Measurements from ENCODE around the gene ETF1. TPM values are rescaled to one million over a fixed set of nuclear protein-coding genes. Genes with fewer than 3 reads are reported as not detected.

Gene ETF1
- total RNA-seq, 1 donor from 2014 or later: 60.6 TPM

DNA sequence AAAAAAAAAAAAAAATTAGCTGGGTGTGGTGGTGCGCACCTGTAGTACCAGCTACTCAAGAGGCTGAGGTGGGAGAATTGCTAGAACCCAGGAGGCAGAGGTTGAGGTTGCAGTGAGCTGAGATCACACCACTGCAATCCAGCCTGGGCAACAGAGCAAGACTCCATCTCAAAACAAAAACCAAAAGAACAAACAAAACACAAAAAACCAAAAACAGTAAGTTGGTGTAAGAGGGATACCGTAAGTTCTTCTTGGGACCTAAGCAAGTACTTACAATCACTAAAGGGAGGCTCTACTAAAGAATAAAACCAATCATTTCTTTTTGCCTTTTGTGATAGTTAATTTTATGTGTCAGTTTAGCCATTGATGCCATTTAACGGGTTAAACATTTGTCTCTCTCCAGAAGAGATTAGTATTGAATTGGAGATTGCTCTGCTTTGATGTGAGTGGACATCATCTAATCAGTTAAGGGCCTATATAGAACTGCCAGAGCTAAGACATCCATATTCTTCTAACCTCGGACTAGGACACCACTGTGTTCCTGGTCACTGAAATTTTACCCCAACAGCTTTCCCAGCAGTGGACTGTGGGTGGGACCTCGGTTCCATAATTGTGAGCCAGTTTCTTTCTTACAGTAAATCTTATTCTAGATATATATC lies 10.5 kb upstream of the ETF1 start:
- H3K27me3 ChIP-seq: no peaks in the 10 kb centered on the region
- H3K27ac ChIP-seq: no peak overlapping the region
- no peaks in the 10 kb centered on the region for H3K9me3 ChIP-seq
- H3K4me3 ChIP-seq: no peak overlapping the region
- peaks cover 1% of the 10 kb centered on the region for H3K4me1 ChIP-seq
- TF ChIP-seq POLR2AphosphoS5 (IDR thresholded peaks at IDR 0.05; ENCODE audit: insufficient read depth in 1 of 2, low read depth in 1 of 2): no peak
- no peak for TF ChIP-seq CTCF (IDR thresholded peaks at IDR 0.05)
- TF ChIP-seq POLR2A (IDR thresholded peaks at IDR 0.05): no peak
- peak in 1 of 2 donors; percentile 27 for DNase-seq (ENCODE audit: extremely low spot score in 2 of 2)
- H3K36me3 ChIP-seq: peaks cover 6 to 45% of the 10 kb centered on the region in 2 donors
- intact Hi-C loops (cut with DNase I): no loop called here

DNA sequence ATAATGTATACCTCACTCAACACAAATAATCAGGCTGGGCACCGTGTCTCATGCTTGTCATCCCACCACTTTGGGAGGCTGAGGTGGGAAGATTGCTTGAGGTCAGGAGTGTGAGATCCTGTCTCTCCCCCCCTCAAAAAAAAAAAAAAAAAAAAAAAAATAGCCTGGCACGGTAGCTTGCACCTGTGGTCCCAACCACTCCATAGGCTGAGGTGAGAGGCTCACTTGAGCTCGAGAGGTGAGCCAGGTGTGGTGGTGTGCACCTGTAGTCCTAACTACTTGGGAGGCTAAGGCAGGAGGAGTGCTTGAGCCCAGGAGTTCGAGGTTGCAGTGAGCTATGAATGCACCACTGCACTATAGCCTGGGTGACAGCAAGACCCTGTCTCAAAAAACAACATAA lies 9.6 kb upstream of the ETF1 start:
- H3K4me3 ChIP-seq: no peak overlapping the region
- no peaks in the 10 kb centered on the region for H3K9me3 ChIP-seq
- TF ChIP-seq CTCF (IDR thresholded peaks at IDR 0.05) (no peak), POLR2A (IDR thresholded peaks at IDR 0.05) (no peak), POLR2AphosphoS5 (IDR thresholded peaks at IDR 0.05; ENCODE audit: insufficient read depth in 1 of 2, low read depth in 1 of 2) (no peak)
- intact Hi-C loops (cut with DNase I): no loop called here
- H3K27me3 ChIP-seq: no peaks in the 10 kb centered on the region
- peaks cover 2 to 36% of the 10 kb centered on the region in 2 donors for H3K36me3 ChIP-seq
- DNase-seq (ENCODE audit: extremely low spot score in 2 of 2): peak in 1 of 2 donors; percentile 49
- peaks cover 10% of the 10 kb centered on the region for H3K4me1 ChIP-seq
- no peak overlapping the region for H3K27ac ChIP-seq

- peaks cover 42% of the 10 kb centered on the region for H3K4me1 ChIP-seq
- intact Hi-C loops (cut with DNase I): no loop called here
These were observed 6.4 kb upstream of the ETF1 start for GRCh38 chr5:138549414-138549813.

DNA sequence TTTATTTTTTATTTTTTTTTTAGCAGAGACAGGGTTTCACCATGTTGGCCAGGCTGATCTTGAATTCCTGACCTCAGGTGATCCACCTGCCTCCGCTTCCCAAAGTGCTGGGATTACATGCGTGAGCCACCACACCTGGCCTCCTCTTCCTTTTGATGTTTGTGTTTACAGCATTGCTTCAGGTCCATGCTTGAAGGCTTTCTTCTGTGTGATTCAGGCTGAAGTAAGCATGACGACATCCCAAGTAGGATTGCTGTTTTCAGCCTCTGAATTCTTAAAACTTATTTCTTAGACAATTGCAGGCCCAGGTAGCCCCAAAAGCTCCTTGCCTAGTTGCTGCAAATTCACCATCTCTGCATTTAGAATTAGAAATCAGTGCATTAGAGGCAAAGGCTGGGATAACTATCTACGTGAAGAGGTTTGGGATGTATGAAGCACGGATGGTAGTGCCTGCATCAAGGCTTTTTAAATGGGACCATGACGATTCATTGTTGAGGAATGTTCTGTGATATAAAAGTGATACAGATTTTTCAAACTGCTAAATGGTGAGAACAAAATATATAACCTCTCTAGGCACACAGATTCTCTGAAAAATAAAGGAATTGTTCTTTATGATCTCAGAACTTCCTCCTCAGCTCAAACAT lies 3.0 kb upstream of the ETF1 start:
- DNase-seq (ENCODE audit: extremely low spot score in 2 of 2): peak in 1 of 2 donors; percentile 76
- no peak for TF ChIP-seq POLR2A (IDR thresholded peaks at IDR 0.05)
- TF ChIP-seq POLR2AphosphoS5 (IDR thresholded peaks at IDR 0.05; ENCODE audit: insufficient read depth in 1 of 2, low read depth in 1 of 2): no peak
- no peak for TF ChIP-seq CTCF (IDR thresholded peaks at IDR 0.05)
- Histone ChIP-seq H3K36me3 (no peaks in the 10 kb centered on the region), H3K9me3 (no peaks in the 10 kb centered on the region), H3K4me3 (no peak overlapping the region), H3K27ac (no peak overlapping the region), H3K4me1 (peaks cover 60% of the 10 kb centered on the region), H3K27me3 (no peaks in the 10 kb centered on the region)
- intact Hi-C loops (cut with DNase I): no loop called here

More at GRCh38 chr5:138549414-138549813, 6.4 kb upstream of the ETF1 start:
- H3K4me3 ChIP-seq: no peak overlapping the region
- TF ChIP-seq POLR2AphosphoS5 (IDR thresholded peaks at IDR 0.05; ENCODE audit: insufficient read depth in 1 of 2, low read depth in 1 of 2): no peak
- no peak for TF ChIP-seq POLR2A (IDR thresholded peaks at IDR 0.05)
- no peak for TF ChIP-seq CTCF (IDR thresholded peaks at IDR 0.05)
- no peak overlapping the region for H3K27ac ChIP-seq
- peaks cover 0 to 5% of the 10 kb centered on the region in 2 donors for H3K36me3 ChIP-seq
- H3K9me3 ChIP-seq: no peaks in the 10 kb centered on the region
- H3K27me3 ChIP-seq: no peaks in the 10 kb centered on the region
- no peak for DNase-seq (ENCODE audit: extremely low spot score in 2 of 2)

Data from vagina (tissue), 2 donors.